Subcutaneous adipose tissue (tissue), 4 donors: Measurements from ENCODE around the gene LIF. TPM values are rescaled to one million over a fixed set of nuclear protein-coding genes. Genes with fewer than 3 reads are reported as not detected.

Experiments
- CTCF ChIP-seq: fragments of 450-650 bp; IDR thresholded peaks from one replicate; pipeline ENCODE4 v1.5.1; 2016; ENCODE audit warnings: low read depth, mild to moderate bottlenecking, control low read depth, antibody characterized with exemption, moderate library complexity
- total RNA-seq, 4 donors: library from RNA; depleted of rRNA; stranded (reverse); fragments of >200 nt; gene quantifications; one replicate each; pipeline ENCODE4 v1.1.0, GENCODE V29; 2016

The LIF gene
- total RNA-seq, 4 donors from 2014 or later: 0.82 to 0.88 TPM; not detected in 2

GRCh38 chr22:30197389-30197788 lies 49.2 kb downstream of the LIF start:
- no peak for TF ChIP-seq CTCF

GRCh38 chr22:30196880-30197336 lies 49.7 kb downstream of the LIF start:
- no peak for TF ChIP-seq CTCF

- no peak for TF ChIP-seq CTCF
Measured at GRCh38 chr22:30196141-30196879, 50.2 kb downstream of the LIF start.

- TF ChIP-seq CTCF: no peak
Measured at GRCh38 chr22:30195245-30196140, 51.1 kb downstream of the LIF start.

- no peak for TF ChIP-seq CTCF
Measured at GRCh38 chr22:30193031-30193775, 53.4 kb downstream of the LIF start.

GRCh38 chr22:30192427-30192826 lies 54.1 kb downstream of the LIF start:
- no peak for TF ChIP-seq CTCF
